ENCODE results near the gene CPT1A.

- TF ChIP-seq, protein P1, sequence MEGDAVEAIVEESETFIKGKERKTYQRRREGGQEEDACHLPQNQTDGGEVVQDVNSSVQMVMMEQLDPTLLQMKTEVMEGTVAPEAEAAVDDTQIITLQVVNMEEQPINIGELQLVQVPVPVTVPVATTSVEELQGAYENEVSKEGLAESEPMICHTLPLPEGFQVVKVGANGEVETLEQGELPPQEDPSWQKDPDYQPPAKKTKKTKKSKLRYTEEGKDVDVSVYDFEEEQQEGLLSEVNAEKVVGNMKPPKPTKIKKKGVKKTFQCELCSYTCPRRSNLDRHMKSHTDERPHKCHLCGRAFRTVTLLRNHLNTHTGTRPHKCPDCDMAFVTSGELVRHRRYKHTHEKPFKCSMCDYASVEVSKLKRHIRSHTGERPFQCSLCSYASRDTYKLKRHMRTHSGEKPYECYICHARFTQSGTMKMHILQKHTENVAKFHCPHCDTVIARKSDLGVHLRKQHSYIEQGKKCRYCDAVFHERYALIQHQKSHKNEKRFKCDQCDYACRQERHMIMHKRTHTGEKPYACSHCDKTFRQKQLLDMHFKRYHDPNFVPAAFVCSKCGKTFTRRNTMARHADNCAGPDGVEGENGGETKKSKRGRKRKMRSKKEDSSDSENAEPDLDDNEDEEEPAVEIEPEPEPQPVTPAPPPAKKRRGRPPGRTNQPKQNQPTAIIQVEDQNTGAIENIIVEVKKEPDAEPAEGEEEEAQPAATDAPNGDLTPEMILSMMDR (IDR thresholded peaks at IDR 0.05; ENCODE audit: low read depth, low read length), result no peak
- no peak for TF ChIP-seq POLR2A (IDR thresholded peaks at IDR 0.05; ENCODE audit: extremely low read depth, insufficient read length)
- TF ChIP-seq MAX (IDR thresholded peaks at IDR 0.05; ENCODE audit: low read depth, low read length), result no peak
Measured at GRCh38 chr11:68772936-68773335, 68.8 kb downstream of the CPT1A start.
